WTC11 (cell line): ENCODE data around the gene ZNF521.

ENCODE experiments used
- JUN ChIP-seq: sonication (generic); formaldehyde crosslinking; IDR thresholded peaks from 2 replicates; pipeline ENCODE4 v1.8.0; 2023; ENCODE audit warnings: mild to moderate bottlenecking, missing genetic modification reagents
- KAT7 ChIP-seq: sonication (generic); formaldehyde crosslinking; IDR thresholded peaks from 2 replicates; pipeline ENCODE4 v1.8.1; 2023; ENCODE audit warnings: missing genetic modification reagents, mild to moderate bottlenecking, borderline replicate concordance
- SP1 ChIP-seq: sonication (generic); formaldehyde crosslinking; conservative IDR thresholded peaks from 2 replicates; pipeline ENCODE4 v1.8.1; 2022; ENCODE audit warnings: missing genetic modification reagents
- ZNF671 ChIP-seq: fragments of 250-450 bp; sonication (Bioruptor Pico); IDR thresholded peaks from 2 replicates; pipeline ENCODE4 v1.8.0; 2021; ENCODE audit warnings: mild to moderate bottlenecking
- TF ChIP-seq, protein P1 (sequence below): fragments of 200-600 bp; IDR thresholded peaks from 2 replicates; pipeline ENCODE4 v1.8.0; 2022; ENCODE audit warnings: antibody characterized with exemption
- TF ChIP-seq, protein P2 (sequence below): sonication (generic); formaldehyde crosslinking; IDR thresholded peaks from 2 replicates; pipeline ENCODE4 v1.8.1; 2023; ENCODE audit warnings: mild to moderate bottlenecking, missing genetic modification reagents, moderate library complexity
- TF ChIP-seq, protein P3 (sequence below): sonication (generic); formaldehyde crosslinking; IDR thresholded peaks from 2 replicates; pipeline ENCODE4 v1.8.1; 2023; ENCODE audit warnings: mild to moderate bottlenecking, missing genetic modification reagents

DNA sequence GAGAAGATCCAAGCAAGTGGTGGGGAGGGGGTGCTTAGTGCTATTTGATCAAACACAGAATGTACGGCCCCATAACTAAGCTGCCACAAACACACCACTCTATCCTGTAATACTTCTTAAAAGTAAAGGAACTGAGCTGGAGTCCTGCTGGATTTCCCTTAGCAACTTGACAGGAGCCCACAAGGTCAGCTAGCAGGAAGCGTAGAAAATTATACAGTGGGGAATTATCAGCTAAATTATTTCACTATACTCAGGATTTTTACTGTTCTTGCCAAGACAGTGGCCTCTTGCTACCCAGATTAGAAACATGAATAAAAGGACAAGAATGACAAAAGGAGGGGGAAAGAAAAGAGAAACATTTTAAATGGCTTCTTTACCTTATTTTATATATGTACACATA is 217.1 kb downstream of the ZNF521 start:
- TF ChIP-seq, protein P1, sequence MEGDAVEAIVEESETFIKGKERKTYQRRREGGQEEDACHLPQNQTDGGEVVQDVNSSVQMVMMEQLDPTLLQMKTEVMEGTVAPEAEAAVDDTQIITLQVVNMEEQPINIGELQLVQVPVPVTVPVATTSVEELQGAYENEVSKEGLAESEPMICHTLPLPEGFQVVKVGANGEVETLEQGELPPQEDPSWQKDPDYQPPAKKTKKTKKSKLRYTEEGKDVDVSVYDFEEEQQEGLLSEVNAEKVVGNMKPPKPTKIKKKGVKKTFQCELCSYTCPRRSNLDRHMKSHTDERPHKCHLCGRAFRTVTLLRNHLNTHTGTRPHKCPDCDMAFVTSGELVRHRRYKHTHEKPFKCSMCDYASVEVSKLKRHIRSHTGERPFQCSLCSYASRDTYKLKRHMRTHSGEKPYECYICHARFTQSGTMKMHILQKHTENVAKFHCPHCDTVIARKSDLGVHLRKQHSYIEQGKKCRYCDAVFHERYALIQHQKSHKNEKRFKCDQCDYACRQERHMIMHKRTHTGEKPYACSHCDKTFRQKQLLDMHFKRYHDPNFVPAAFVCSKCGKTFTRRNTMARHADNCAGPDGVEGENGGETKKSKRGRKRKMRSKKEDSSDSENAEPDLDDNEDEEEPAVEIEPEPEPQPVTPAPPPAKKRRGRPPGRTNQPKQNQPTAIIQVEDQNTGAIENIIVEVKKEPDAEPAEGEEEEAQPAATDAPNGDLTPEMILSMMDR: no peak
- TF ChIP-seq, protein P2, sequence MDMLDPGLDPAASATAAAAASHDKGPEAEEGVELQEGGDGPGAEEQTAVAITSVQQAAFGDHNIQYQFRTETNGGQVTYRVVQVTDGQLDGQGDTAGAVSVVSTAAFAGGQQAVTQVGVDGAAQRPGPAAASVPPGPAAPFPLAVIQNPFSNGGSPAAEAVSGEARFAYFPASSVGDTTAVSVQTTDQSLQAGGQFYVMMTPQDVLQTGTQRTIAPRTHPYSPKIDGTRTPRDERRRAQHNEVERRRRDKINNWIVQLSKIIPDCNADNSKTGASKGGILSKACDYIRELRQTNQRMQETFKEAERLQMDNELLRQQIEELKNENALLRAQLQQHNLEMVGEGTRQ: no peak
- TF ChIP-seq KAT7 (CRISPR knock-in tag) (no peak), SP1 (no peak), JUN (CRISPR knock-in tag) (no peak), ZNF671 (CRISPR knock-in tag) (no peak)
- TF ChIP-seq, protein P3, sequence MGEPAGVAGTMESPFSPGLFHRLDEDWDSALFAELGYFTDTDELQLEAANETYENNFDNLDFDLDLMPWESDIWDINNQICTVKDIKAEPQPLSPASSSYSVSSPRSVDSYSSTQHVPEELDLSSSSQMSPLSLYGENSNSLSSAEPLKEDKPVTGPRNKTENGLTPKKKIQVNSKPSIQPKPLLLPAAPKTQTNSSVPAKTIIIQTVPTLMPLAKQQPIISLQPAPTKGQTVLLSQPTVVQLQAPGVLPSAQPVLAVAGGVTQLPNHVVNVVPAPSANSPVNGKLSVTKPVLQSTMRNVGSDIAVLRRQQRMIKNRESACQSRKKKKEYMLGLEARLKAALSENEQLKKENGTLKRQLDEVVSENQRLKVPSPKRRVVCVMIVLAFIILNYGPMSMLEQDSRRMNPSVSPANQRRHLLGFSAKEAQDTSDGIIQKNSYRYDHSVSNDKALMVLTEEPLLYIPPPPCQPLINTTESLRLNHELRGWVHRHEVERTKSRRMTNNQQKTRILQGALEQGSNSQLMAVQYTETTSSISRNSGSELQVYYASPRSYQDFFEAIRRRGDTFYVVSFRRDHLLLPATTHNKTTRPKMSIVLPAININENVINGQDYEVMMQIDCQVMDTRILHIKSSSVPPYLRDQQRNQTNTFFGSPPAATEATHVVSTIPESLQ (CRISPR knock-in tag): no peak
